ENCODE data around the gene LMTK2.

LMTK2 gene

GRCh38 chr7:98175260-98175940 is 68.7 kb downstream of the LMTK2 start:
- no peak overlapping the region for H3K9ac ChIP-seq (ENCODE audit: insufficient read length, low read depth)
- TF ChIP-seq ZNF274 (IDR thresholded peaks at IDR 0.05; ENCODE audit: low read depth, low read length) (no peak), YY1 (IDR thresholded peaks at IDR 0.05; ENCODE audit: insufficient read depth, insufficient read length) (no peak), SUZ12 (IDR thresholded peaks at IDR 0.05; ENCODE audit: extremely low read depth, insufficient read depth, insufficient read length) (no peak)
- H3K9me3 ChIP-seq (ENCODE audit: insufficient read depth, low read length): no peaks in the 10 kb centered on the region
- H3K4me1 ChIP-seq (ENCODE audit: insufficient read depth, insufficient read length): no peaks in the 10 kb centered on the region
- no peak for DNase-seq (ENCODE audit: low read depth, low spot score)
- no peak overlapping the region for H3K4me3 ChIP-seq (ENCODE audit: insufficient read length, low read depth)
- H3K27me3 ChIP-seq (ENCODE audit: insufficient read depth, insufficient read length): no peaks in the 10 kb centered on the region
- peaks cover 33% of the 10 kb centered on the region for H3K36me3 ChIP-seq (ENCODE audit: insufficient read depth, insufficient read length, low read length)

GRCh38 chr7:98177553-98177952 is 70.9 kb downstream of the LMTK2 start:
- no peak for DNase-seq (ENCODE audit: low read depth, low spot score)
- H3K27me3 ChIP-seq (ENCODE audit: insufficient read depth, insufficient read length): no peaks in the 10 kb centered on the region
- H3K4me1 ChIP-seq (ENCODE audit: insufficient read depth, insufficient read length): no peaks in the 10 kb centered on the region
- H3K9ac ChIP-seq (ENCODE audit: insufficient read length, low read depth): no peak overlapping the region
- TF ChIP-seq SUZ12 (IDR thresholded peaks at IDR 0.05; ENCODE audit: extremely low read depth, insufficient read depth, insufficient read length): no peak
- no peak for TF ChIP-seq YY1 (IDR thresholded peaks at IDR 0.05; ENCODE audit: insufficient read depth, insufficient read length)
- TF ChIP-seq ZNF274 (IDR thresholded peaks at IDR 0.05; ENCODE audit: low read depth, low read length): no peak
- peaks cover 24% of the 10 kb centered on the region for H3K36me3 ChIP-seq (ENCODE audit: insufficient read depth, insufficient read length, low read length)
- H3K9me3 ChIP-seq (ENCODE audit: insufficient read depth, low read length): no peaks in the 10 kb centered on the region
- no peak overlapping the region for H3K4me3 ChIP-seq (ENCODE audit: insufficient read length, low read depth)

GRCh38 chr7:98178321-98178720 is 71.7 kb downstream of the LMTK2 start:
- H3K4me3 ChIP-seq (ENCODE audit: insufficient read length, low read depth): no peak overlapping the region
- no peak for DNase-seq (ENCODE audit: low read depth, low spot score)
- TF ChIP-seq YY1 (IDR thresholded peaks at IDR 0.05; ENCODE audit: insufficient read depth, insufficient read length): no peak
- no peak for TF ChIP-seq SUZ12 (IDR thresholded peaks at IDR 0.05; ENCODE audit: extremely low read depth, insufficient read depth, insufficient read length)
- TF ChIP-seq ZNF274 (IDR thresholded peaks at IDR 0.05; ENCODE audit: low read depth, low read length): no peak
- no peak overlapping the region for H3K9ac ChIP-seq (ENCODE audit: insufficient read length, low read depth)
- peaks cover 24% of the 10 kb centered on the region for H3K36me3 ChIP-seq (ENCODE audit: insufficient read depth, insufficient read length, low read length)
- H3K9me3 ChIP-seq (ENCODE audit: insufficient read depth, low read length): no peaks in the 10 kb centered on the region
- no peaks in the 10 kb centered on the region for H3K4me1 ChIP-seq (ENCODE audit: insufficient read depth, insufficient read length)
- H3K27me3 ChIP-seq (ENCODE audit: insufficient read depth, insufficient read length): no peaks in the 10 kb centered on the region

- TF ChIP-seq YY1 (IDR thresholded peaks at IDR 0.05; ENCODE audit: insufficient read depth, insufficient read length): no peak
- TF ChIP-seq ZNF274 (IDR thresholded peaks at IDR 0.05; ENCODE audit: low read depth, low read length): no peak
- no peak for TF ChIP-seq SUZ12 (IDR thresholded peaks at IDR 0.05; ENCODE audit: extremely low read depth, insufficient read depth, insufficient read length)
- H3K4me1 ChIP-seq (ENCODE audit: insufficient read depth, insufficient read length): no peaks in the 10 kb centered on the region
- H3K27me3 ChIP-seq (ENCODE audit: insufficient read depth, insufficient read length): no peaks in the 10 kb centered on the region
- no peak overlapping the region for H3K9ac ChIP-seq (ENCODE audit: insufficient read length, low read depth)
- H3K4me3 ChIP-seq (ENCODE audit: insufficient read length, low read depth): no peak overlapping the region
- no peaks in the 10 kb centered on the region for H3K9me3 ChIP-seq (ENCODE audit: insufficient read depth, low read length)
- DNase-seq (ENCODE audit: low read depth, low spot score): no peak
- peaks cover 24% of the 10 kb centered on the region for H3K36me3 ChIP-seq (ENCODE audit: insufficient read depth, insufficient read length, low read length)
Measured at GRCh38 chr7:98178762-98179490, 72.3 kb downstream of the LMTK2 start.

GRCh38 chr7:98180751-98181150 is 74.1 kb downstream of the LMTK2 start:
- DNase-seq (ENCODE audit: low read depth, low spot score): no peak
- H3K9ac ChIP-seq (ENCODE audit: insufficient read length, low read depth): no peak overlapping the region
- TF ChIP-seq SUZ12 (IDR thresholded peaks at IDR 0.05; ENCODE audit: extremely low read depth, insufficient read depth, insufficient read length): no peak
- no peak for TF ChIP-seq ZNF274 (IDR thresholded peaks at IDR 0.05; ENCODE audit: low read depth, low read length)
- no peak for TF ChIP-seq YY1 (IDR thresholded peaks at IDR 0.05; ENCODE audit: insufficient read depth, insufficient read length)
- H3K4me1 ChIP-seq (ENCODE audit: insufficient read depth, insufficient read length): no peaks in the 10 kb centered on the region
- peaks cover 9% of the 10 kb centered on the region for H3K36me3 ChIP-seq (ENCODE audit: insufficient read depth, insufficient read length, low read length)
- H3K4me3 ChIP-seq (ENCODE audit: insufficient read length, low read depth): no peak overlapping the region
- H3K27me3 ChIP-seq (ENCODE audit: insufficient read depth, insufficient read length): no peaks in the 10 kb centered on the region
- H3K9me3 ChIP-seq (ENCODE audit: insufficient read depth, low read length): no peaks in the 10 kb centered on the region

- no peak for TF ChIP-seq SUZ12 (IDR thresholded peaks at IDR 0.05; ENCODE audit: extremely low read depth, insufficient read depth, insufficient read length)
- TF ChIP-seq YY1 (IDR thresholded peaks at IDR 0.05; ENCODE audit: insufficient read depth, insufficient read length): no peak
- no peak for TF ChIP-seq ZNF274 (IDR thresholded peaks at IDR 0.05; ENCODE audit: low read depth, low read length)
- no peaks in the 10 kb centered on the region for H3K9me3 ChIP-seq (ENCODE audit: insufficient read depth, low read length)
- H3K4me1 ChIP-seq (ENCODE audit: insufficient read depth, insufficient read length): no peaks in the 10 kb centered on the region
- no peak overlapping the region for H3K9ac ChIP-seq (ENCODE audit: insufficient read length, low read depth)
- H3K27me3 ChIP-seq (ENCODE audit: insufficient read depth, insufficient read length): no peaks in the 10 kb centered on the region
- H3K4me3 ChIP-seq (ENCODE audit: insufficient read length, low read depth): no peak overlapping the region
- DNase-seq (ENCODE audit: low read depth, low spot score): no peak
- H3K36me3 ChIP-seq (ENCODE audit: insufficient read depth, insufficient read length, low read length): peaks cover 5% of the 10 kb centered on the region
Measured at GRCh38 chr7:98185101-98185500, 78.4 kb downstream of the LMTK2 start.

GRCh38 chr7:98186452-98187137 is 79.9 kb downstream of the LMTK2 start:
- H3K9me3 ChIP-seq (ENCODE audit: insufficient read depth, low read length): no peaks in the 10 kb centered on the region
- H3K36me3 ChIP-seq (ENCODE audit: insufficient read depth, insufficient read length, low read length): peaks cover 11% of the 10 kb centered on the region
- no peaks in the 10 kb centered on the region for H3K4me1 ChIP-seq (ENCODE audit: insufficient read depth, insufficient read length)
- DNase-seq (ENCODE audit: low read depth, low spot score): no peak
- no peak overlapping the region for H3K4me3 ChIP-seq (ENCODE audit: insufficient read length, low read depth)
- H3K27me3 ChIP-seq (ENCODE audit: insufficient read depth, insufficient read length): no peaks in the 10 kb centered on the region
- no peak for TF ChIP-seq YY1 (IDR thresholded peaks at IDR 0.05; ENCODE audit: insufficient read depth, insufficient read length)
- TF ChIP-seq ZNF274 (IDR thresholded peaks at IDR 0.05; ENCODE audit: low read depth, low read length): no peak
- no peak for TF ChIP-seq SUZ12 (IDR thresholded peaks at IDR 0.05; ENCODE audit: extremely low read depth, insufficient read depth, insufficient read length)
- no peak overlapping the region for H3K9ac ChIP-seq (ENCODE audit: insufficient read length, low read depth)
